Measurements from ENCODE around the gene AHDC1.

GRCh38 chr1:27531959-27532685 lies 71.8 kb downstream of the AHDC1 start:
- no peak for TF ChIP-seq ATF3 (CRISPR knock-in tag; conservative IDR thresholded peaks at IDR 0.05)
- TF ChIP-seq TCF7 (CRISPR knock-in tag; IDR thresholded peaks at IDR 0.05; ENCODE audit: low read depth): no peak
- no peak for TF ChIP-seq MAX (CRISPR knock-in tag; IDR thresholded peaks at IDR 0.05)
- no peak for TF ChIP-seq NR2C2 (CRISPR knock-in tag; IDR thresholded peaks at IDR 0.05)
- no peak for TF ChIP-seq CTCF (IDR thresholded peaks at IDR 0.05)
- no peak for TF ChIP-seq SP1 (CRISPR knock-in tag; conservative IDR thresholded peaks at IDR 0.05)
- TF ChIP-seq ETV6 (CRISPR knock-in tag; IDR thresholded peaks at IDR 0.05): no peak
- TF ChIP-seq USF2 (CRISPR knock-in tag; IDR thresholded peaks at IDR 0.05): no peak
- TF ChIP-seq ZNF317 (CRISPR knock-in tag; IDR thresholded peaks at IDR 0.05; ENCODE audit: borderline replicate concordance, low read depth): no peak
- no peak for TF ChIP-seq ZBTB21 (CRISPR knock-in tag; IDR thresholded peaks at IDR 0.05; ENCODE audit: borderline replicate concordance)
- no peak for TF ChIP-seq E2F4 (CRISPR knock-in tag; IDR thresholded peaks at IDR 0.05; ENCODE audit: borderline replicate concordance, low read depth)
- no peak for TF ChIP-seq ZNF281 (CRISPR knock-in tag; IDR thresholded peaks at IDR 0.05)

Measured in WTC11 (cell line).